IMR-90 (cell line): ENCODE measurements around the gene GRK5. TPM values are rescaled to one million over a fixed set of nuclear protein-coding genes. Genes with fewer than 3 reads are reported as not detected.

Experiments
- ATAC-seq: fragments of 200-7000 bp; cut with Tn5 transposase; 2 replicates; pipeline ENCODE4 v1.9.1; 2020; ENCODE audit warnings: low read depth, mild to moderate bottlenecking, moderate library complexity
- BruUV-seq: library from RNA; stranded (reverse); fragments of 400-500 nt; replicated peaks from 2 replicates; lab custom pipeline; 2021; lab: Mats Ljungman, UMichigan
- CTCF ChIA-PET: fragments of 300-600 bp; formaldehyde crosslinking; extraction: SDS; loops from one replicate; lab custom pipeline; 2021; ENCODE audit warnings: antibody characterized with exemption; lab: Yijun Ruan, JAX
- POLR2A ChIA-PET: fragments of 300-600 bp; sonication (Branson Sonifier 250); formaldehyde crosslinking; loops from one replicate; lab custom pipeline; 2022; ENCODE audit warnings: antibody characterized with exemption; ENCODE audit not compliant: unreplicated experiment; lab: Charles Lee
- DNase-seq: peaks from one replicate; pipeline ENCODE4 v3.0.0; 2013
- H2AFZ ChIP-seq: replicated peaks from 2 replicates; pipeline ENCODE3; 2013; ENCODE audit warnings: low read length, mild to moderate bottlenecking; ENCODE audit not compliant: poor library complexity
- H2AK5ac ChIP-seq: 2 replicates; pipeline ENCODE4 v1.6.1; 2013; ENCODE audit warnings: low read depth, low read length, inconsistent platforms
- H2AK9ac ChIP-seq: replicated peaks from 2 replicates; pipeline ENCODE3; 2013; ENCODE audit warnings: mild to moderate bottlenecking, low read depth, low read length, moderate library complexity; ENCODE audit not compliant: poor library complexity
- H2BK120ac ChIP-seq: 2 replicates; pipeline ENCODE4 v1.6.1; 2013; ENCODE audit warnings: low read depth, low read length, inconsistent platforms
- H2BK15ac ChIP-seq: 3 replicates; pipeline ENCODE4 v1.6.1; 2013; ENCODE audit warnings: low read depth, low read length, inconsistent platforms
- H2BK20ac ChIP-seq: 2 replicates; pipeline ENCODE4 v1.6.1; 2013; ENCODE audit warnings: low read depth, mild to moderate bottlenecking, inconsistent platforms, low read length, moderate library complexity
- H2BK5ac ChIP-seq: 2 replicates; pipeline ENCODE4 v1.6.1; 2013; ENCODE audit warnings: mild to moderate bottlenecking, low read depth, low read length, inconsistent platforms; ENCODE audit not compliant: poor library complexity, severe bottlenecking
- H3K14ac ChIP-seq: replicated peaks from 2 replicates; pipeline ENCODE4 v1.6.1; 2013; ENCODE audit warnings: low read depth, low read length, inconsistent platforms
- H3K18ac ChIP-seq: 2 replicates; pipeline ENCODE4 v1.6.1; 2013; ENCODE audit warnings: low read depth, low read length, control low read depth
- H3K23ac ChIP-seq: 2 replicates; pipeline ENCODE4 v1.6.1; 2013; ENCODE audit warnings: low read depth, low read length, inconsistent platforms
- H3K27ac ChIP-seq: 2 replicates; pipeline ENCODE4 v1.5.1; 2013; ENCODE audit warnings: mild to moderate bottlenecking, control low read depth, low read length; ENCODE audit not compliant: insufficient read depth
- H3K27me3 ChIP-seq: 2 replicates; pipeline ENCODE4 v1.6.1; 2013; ENCODE audit warnings: low read length; ENCODE audit not compliant: control insufficient read depth, insufficient read depth
- H3K36me3 ChIP-seq: 2 replicates; pipeline ENCODE4 v1.6.1; 2013; ENCODE audit warnings: low read length, mixed read lengths; ENCODE audit not compliant: control insufficient read depth, insufficient read depth
- H3K4ac ChIP-seq: 2 replicates; pipeline ENCODE4 v1.6.1; 2013; ENCODE audit warnings: low read depth, low read length, inconsistent platforms
- H3K4me1 ChIP-seq: 2 replicates; pipeline ENCODE4 v1.6.1; 2013; ENCODE audit warnings: low read length, mixed read lengths; ENCODE audit not compliant: control insufficient read depth, insufficient read depth
- H3K4me2 ChIP-seq: 2 replicates; pipeline ENCODE4 v1.6.1; 2013; ENCODE audit warnings: low read depth, mild to moderate bottlenecking, control low read depth, low read length, moderate library complexity
- H3K4me3 ChIP-seq: 2 replicates; pipeline ENCODE4 v1.5.1; 2013; ENCODE audit warnings: low read depth, mild to moderate bottlenecking, control low read depth, low read length, moderate library complexity; ENCODE audit not compliant: insufficient read depth
- H3K56ac ChIP-seq: 2 replicates; pipeline ENCODE4 v1.6.1; 2013; ENCODE audit warnings: low read length, inconsistent platforms; ENCODE audit not compliant: insufficient read depth; ENCODE audit errors: extremely low read depth
- H3K79me1 ChIP-seq, 2 experiments: 2 replicates each; pipeline ENCODE4 v1.6.1; 2013; ENCODE audit warnings: low read length in 2 of 2, inconsistent platforms in 1 of 2, low read depth in 1 of 2
- H3K9ac ChIP-seq: 2 replicates; pipeline ENCODE4 v1.6.1; 2013; ENCODE audit warnings: low read depth, low read length, control low read depth
- H3K9me1 ChIP-seq: 2 replicates; pipeline ENCODE4 v1.6.1; 2013; ENCODE audit warnings: low read length, inconsistent platforms; ENCODE audit not compliant: insufficient read depth
- H3K9me3 ChIP-seq: 2 replicates; pipeline ENCODE4 v1.6.1; 2013; ENCODE audit warnings: low read length; ENCODE audit not compliant: control insufficient read depth, insufficient read depth
- H4K20me1 ChIP-seq: 2 replicates; pipeline ENCODE4 v1.6.1; 2013; ENCODE audit warnings: low read length, inconsistent platforms; ENCODE audit not compliant: insufficient read depth
- H4K5ac ChIP-seq: 2 replicates; pipeline ENCODE4 v1.6.1; 2013; ENCODE audit warnings: mild to moderate bottlenecking, low read depth, low read length, control low read depth
- H4K8ac ChIP-seq, 2 experiments: 2 replicates each; pipeline ENCODE4 v1.6.1; 2013; ENCODE audit warnings: low read depth in 2 of 2, low read length in 2 of 2, control low read depth in 1 of 2, inconsistent platforms in 1 of 2
- H4K91ac ChIP-seq: 2 replicates; pipeline ENCODE4 v1.6.1; 2013; ENCODE audit warnings: low read depth, low read length, inconsistent platforms; ENCODE audit not compliant: insufficient read depth
- BHLHE40 ChIP-seq: fragments of 150-350 bp; IDR thresholded peaks from 2 replicates; pipeline ENCODE4 v1.6.1; 2016; ENCODE audit warnings: mild to moderate bottlenecking, low read depth, low read length
- CEBPB ChIP-seq: IDR thresholded peaks from 2 replicates; pipeline ENCODE4 v1.6.1; 2012; ENCODE audit warnings: low read depth, low read length, improper control_type of control experiment
- ELK1 ChIP-seq: fragments of 150-350 bp; IDR thresholded peaks from 2 replicates; pipeline ENCODE4 v1.6.1; 2016; ENCODE audit warnings: low read depth, mild to moderate bottlenecking, low read length, moderate library complexity, borderline replicate concordance
- FOS ChIP-seq: fragments of 150-350 bp; IDR thresholded peaks from 2 replicates; pipeline ENCODE4 v1.6.1; 2016; ENCODE audit warnings: low read depth, low read length
- MAFK ChIP-seq: IDR thresholded peaks from 2 replicates; pipeline ENCODE4 v1.6.1; 2012; ENCODE audit warnings: low read depth, low read length, improper control_type of control experiment
- MAZ ChIP-seq: IDR thresholded peaks from 2 replicates; pipeline ENCODE4 v1.6.1; 2012; ENCODE audit warnings: low read depth, mild to moderate bottlenecking, low read length, improper control_type of control experiment, moderate library complexity, borderline replicate concordance
- NFE2L2 ChIP-seq: fragments of 150-350 bp; IDR thresholded peaks from 2 replicates; pipeline ENCODE4 v1.6.1; 2016; ENCODE audit warnings: low read depth, mild to moderate bottlenecking, low read length
- POLR2A ChIP-seq: IDR thresholded peaks from 2 replicates; pipeline ENCODE4 v1.6.1; 2012; ENCODE audit warnings: mild to moderate bottlenecking, low read depth, low read length
- RAD21 ChIP-seq: IDR thresholded peaks from 2 replicates; pipeline ENCODE4 v1.6.1; 2012; ENCODE audit warnings: low read length, improper control_type of control experiment
- RCOR1 ChIP-seq: IDR thresholded peaks from 2 replicates; pipeline ENCODE4 v1.6.1; 2012; ENCODE audit warnings: mild to moderate bottlenecking, low read length, improper control_type of control experiment; ENCODE audit not compliant: insufficient replicate concordance
- RFX5 ChIP-seq: IDR thresholded peaks from 2 replicates; pipeline ENCODE4 v1.8.0; 2012; ENCODE audit warnings: low read depth, mild to moderate bottlenecking, low read length, moderate library complexity
- SMC3 ChIP-seq: fragments of 150-350 bp; IDR thresholded peaks from 2 replicates; pipeline ENCODE4 v1.6.1; 2016; ENCODE audit warnings: low read depth, mild to moderate bottlenecking, antibody characterized with exemption, low read length, moderate library complexity
- WGBS, 2 experiments: methylation state at CpG; one replicate each; pipeline versions ENCODE4 v1.1.5 to v1.1.7; 2013; ENCODE audit warnings: missing lambda C conversion rate in 2 of 2; ENCODE audit not compliant: insufficient read length in 1 of 2; ENCODE audit errors: extremely low coverage in 2 of 2; 5-methylcytosine and 5-hydroxymethylcytosine counted together
- dilution Hi-C: fragments of 300-500 bp; cut with HindIII; formaldehyde crosslinking; loops from one replicate; pipeline ENCODE4 v1.14.3; 2018; ENCODE audit warnings: low sequenced_read_pairs; ENCODE audit not compliant: unreplicated experiment
- in situ Hi-C: fragments of 300-500 bp; cut with MboI; formaldehyde crosslinking; loops from 3 replicates; pipeline ENCODE4 v1.14.3; 2019; ENCODE audit warnings: low sequenced_read_pairs, inconsistent platforms, mixed read lengths
- intact Hi-C: fragments of 100-400 bp; cut with micrococcal nuclease; formaldehyde crosslinking; loops from 2 replicates; pipeline ENCODE4 v1.10.0; 2022
- polyA plus RNA-seq, 3 experiments: library from polyadenylated mRNA; depleted of rRNA; stranded (reverse); fragments of >200 nt; gene quantifications; 2 replicates each; pipeline ENCODE4 v1.2.3, GENCODE V29; 2012; ENCODE audit warnings: low replicate concordance in 1 of 3
- total RNA-seq: library from RNA; depleted of rRNA; stranded (reverse); fragments of >200 nt; gene quantifications from 2 replicates; pipeline ENCODE4 v1.2.3, GENCODE V29; 2012
- TF ChIP-seq, protein P1 (sequence below): fragments of 150-350 bp; IDR thresholded peaks from 2 replicates; pipeline ENCODE4 v1.6.1; 2017; ENCODE audit warnings: mild to moderate bottlenecking, antibody characterized with exemption, low read length, low read depth
- TF ChIP-seq, protein P2 (sequence below): conservative IDR thresholded peaks from 2 replicates; pipeline ENCODE4 v1.5.1; 2012; ENCODE audit warnings: mild to moderate bottlenecking, low read depth, low read length, improper control_type of control experiment

The GRK5 gene
- total and polyA plus RNA-seq, 2 of the 4 experiments (the other 2 are of a cell fraction), result 12.9 to 16.3 TPM

GRCh38 chr10:119326167-119326566, 118.8 kb downstream of the GRK5 start:
- H2BK20ac ChIP-seq, result no peak overlapping the region
- H3K4me2 ChIP-seq, result no peak overlapping the region
- H2AK9ac ChIP-seq, result no peak overlapping the region
- peaks cover 73% of the 10 kb centered on the region for H4K20me1 ChIP-seq
- no peak overlapping the region for H3K56ac ChIP-seq
- ChIA-PET CTCF (no interaction called here), POLR2A (no interaction called here)
- H3K9me3 ChIP-seq, result no peaks in the 10 kb centered on the region
- 85% methylated on average over 4 of the region's 10 CpGs; no CpG with 5 or more reads in 1 of the 2 experiments for WGBS, 2 experiments
- dilution Hi-C loops, result no loop called here
- in situ Hi-C loops, result no loop called here
- H4K8ac ChIP-seq, result no peak overlapping the region
- H3K23ac ChIP-seq, result no peak overlapping the region
- H3K27ac ChIP-seq, result no peak overlapping the region
- no peak overlapping the region for H3K4me3 ChIP-seq
- H2AK5ac ChIP-seq, result no peak overlapping the region
- no TSS peak for BruUV-seq
- H3K4ac ChIP-seq, result no peak overlapping the region
- no peak overlapping the region for H3K18ac ChIP-seq
- H3K79me1 ChIP-seq, result peaks cover 46 to 81% of the 10 kb centered on the region in 2 experiments
- H4K5ac ChIP-seq, result no peak overlapping the region
- no peak for ATAC-seq
- H3K9ac ChIP-seq, result no peak overlapping the region
- no peak overlapping the region for H2BK15ac ChIP-seq
- H2BK120ac ChIP-seq, result no peak overlapping the region
- TF ChIP-seq RFX5 (no peak), BHLHE40 (no peak), RAD21 (no peak), SMC3 (no peak), POLR2A (no peak), CEBPB (no peak), ELK1 (no peak), NFE2L2 (no peak), RCOR1 (no peak), MAZ (no peak), FOS (no peak), MAFK (no peak)
- TF ChIP-seq, protein P1, sequence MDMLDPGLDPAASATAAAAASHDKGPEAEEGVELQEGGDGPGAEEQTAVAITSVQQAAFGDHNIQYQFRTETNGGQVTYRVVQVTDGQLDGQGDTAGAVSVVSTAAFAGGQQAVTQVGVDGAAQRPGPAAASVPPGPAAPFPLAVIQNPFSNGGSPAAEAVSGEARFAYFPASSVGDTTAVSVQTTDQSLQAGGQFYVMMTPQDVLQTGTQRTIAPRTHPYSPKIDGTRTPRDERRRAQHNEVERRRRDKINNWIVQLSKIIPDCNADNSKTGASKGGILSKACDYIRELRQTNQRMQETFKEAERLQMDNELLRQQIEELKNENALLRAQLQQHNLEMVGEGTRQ, result no peak
- TF ChIP-seq, protein P2, sequence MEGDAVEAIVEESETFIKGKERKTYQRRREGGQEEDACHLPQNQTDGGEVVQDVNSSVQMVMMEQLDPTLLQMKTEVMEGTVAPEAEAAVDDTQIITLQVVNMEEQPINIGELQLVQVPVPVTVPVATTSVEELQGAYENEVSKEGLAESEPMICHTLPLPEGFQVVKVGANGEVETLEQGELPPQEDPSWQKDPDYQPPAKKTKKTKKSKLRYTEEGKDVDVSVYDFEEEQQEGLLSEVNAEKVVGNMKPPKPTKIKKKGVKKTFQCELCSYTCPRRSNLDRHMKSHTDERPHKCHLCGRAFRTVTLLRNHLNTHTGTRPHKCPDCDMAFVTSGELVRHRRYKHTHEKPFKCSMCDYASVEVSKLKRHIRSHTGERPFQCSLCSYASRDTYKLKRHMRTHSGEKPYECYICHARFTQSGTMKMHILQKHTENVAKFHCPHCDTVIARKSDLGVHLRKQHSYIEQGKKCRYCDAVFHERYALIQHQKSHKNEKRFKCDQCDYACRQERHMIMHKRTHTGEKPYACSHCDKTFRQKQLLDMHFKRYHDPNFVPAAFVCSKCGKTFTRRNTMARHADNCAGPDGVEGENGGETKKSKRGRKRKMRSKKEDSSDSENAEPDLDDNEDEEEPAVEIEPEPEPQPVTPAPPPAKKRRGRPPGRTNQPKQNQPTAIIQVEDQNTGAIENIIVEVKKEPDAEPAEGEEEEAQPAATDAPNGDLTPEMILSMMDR, result no peak
- H2AFZ ChIP-seq, result no peak overlapping the region
- peaks cover 37% of the 10 kb centered on the region; the same call in 1 of the 2 replicates for H3K36me3 ChIP-seq
- H3K9me1 ChIP-seq, result peaks cover 35% of the 10 kb centered on the region
- no peak overlapping the region for H2BK5ac ChIP-seq
- peaks cover 6% of the 10 kb centered on the region; the same call in 1 of the 2 replicates for H3K4me1 ChIP-seq
- H3K27me3 ChIP-seq, result no peaks in the 10 kb centered on the region
- no peak overlapping the region for H4K91ac ChIP-seq
- DNase-seq, result no peak
- no peak overlapping the region for H3K14ac ChIP-seq
- intact Hi-C loops, result no loop called here
